Measurements from ENCODE around the gene ST3GAL3. TPM values are rescaled to one million over a fixed set of nuclear protein-coding genes. Genes with fewer than 3 reads are reported as not detected.

Gene ST3GAL3
- polyA plus RNA-seq, 2 of the 4 experiments (the other 2 are of a cell fraction) = 2.5 to 4.0 TPM

DNA sequence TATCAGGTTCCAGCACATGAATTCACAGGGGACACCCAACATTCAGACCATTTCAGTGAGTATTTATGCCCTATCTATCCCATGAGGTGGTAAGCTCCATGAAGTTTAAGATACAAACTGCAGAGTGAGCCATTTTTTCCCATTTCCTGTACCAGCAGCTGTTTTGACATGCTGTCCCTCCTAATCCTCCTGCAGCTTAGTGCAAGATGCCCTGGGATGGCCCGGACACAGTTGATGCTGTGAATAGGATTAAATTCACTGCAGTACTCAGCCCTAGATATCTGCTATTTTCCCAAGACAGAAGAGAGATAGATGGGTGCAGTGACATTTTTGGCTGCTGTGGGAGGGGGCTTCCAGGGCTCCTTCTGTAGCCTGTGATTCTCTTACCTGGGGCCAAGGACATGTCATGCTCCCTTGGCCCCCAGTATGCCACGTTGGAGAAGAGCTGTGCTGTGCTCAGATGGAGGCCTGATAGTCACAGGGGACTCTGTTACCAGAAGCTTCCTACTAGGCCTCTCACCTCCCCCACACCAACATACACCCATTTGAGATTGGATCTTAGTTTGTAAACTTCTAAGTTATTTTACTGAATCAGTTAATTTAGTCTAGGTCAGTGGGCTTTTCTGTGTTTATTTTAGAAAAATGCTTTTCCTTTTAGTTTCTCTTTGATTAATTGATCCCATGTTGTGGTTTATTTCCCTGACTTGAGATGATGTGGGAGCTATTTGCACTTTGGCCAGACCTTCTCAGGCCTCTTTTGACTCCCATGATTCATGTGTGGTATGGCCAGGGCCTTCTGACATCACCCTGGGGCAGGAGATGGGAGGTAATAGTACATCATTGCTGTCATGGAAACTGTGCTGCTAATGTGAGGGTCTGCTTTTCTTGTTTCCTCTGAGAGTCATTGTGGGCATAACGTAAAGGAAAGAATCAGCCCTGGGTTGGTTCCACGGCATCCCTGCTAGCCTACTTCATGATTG lies 92.6 kb downstream of the ST3GAL3 start:
- Histone ChIP-seq H3K4me3 (no peak overlapping the region), H3K27ac (no peak overlapping the region), H3K4me2 (no peak overlapping the region), H3K9me3 (no peaks in the 10 kb centered on the region), H3K4me1 (no peaks in the 10 kb centered on the region)
- FAIRE-seq = no peak
- ChIA-PET POLR2A (no interaction called here), CTCF (interaction anchor here (1.2 to 2.3 kb wide), 2 partner anchors 36 to 135 kb away, joined by 4 to 8 read pairs; no protein-coding TSS in a partner anchor)
- TF ChIP-seq ESRRA (IDR thresholded peaks at IDR 0.05; ENCODE audit: borderline replicate concordance, low read length) = no peak
- no peak for TF ChIP-seq BHLHE40 (IDR thresholded peaks at IDR 0.05; ENCODE audit: low read depth, low read length)
- no peak for TF ChIP-seq HEYL (CRISPR knock-in tag; IDR thresholded peaks at IDR 0.05)
- no peak for TF ChIP-seq RCOR1 (IDR thresholded peaks at IDR 0.05; ENCODE audit: low read depth, low read length)
- no peak for TF ChIP-seq EP300 (IDR thresholded peaks at IDR 0.05)
- no peak for TF ChIP-seq ZNF302 (CRISPR knock-in tag; IDR thresholded peaks at IDR 0.05)
- TF ChIP-seq, protein P1, sequence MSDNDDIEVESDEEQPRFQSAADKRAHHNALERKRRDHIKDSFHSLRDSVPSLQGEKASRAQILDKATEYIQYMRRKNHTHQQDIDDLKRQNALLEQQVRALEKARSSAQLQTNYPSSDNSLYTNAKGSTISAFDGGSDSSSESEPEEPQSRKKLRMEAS (IDR thresholded peaks at IDR 0.05) = no peak
- TF ChIP-seq RARB (CRISPR knock-in tag; IDR thresholded peaks at IDR 0.05) = no peak
- TF ChIP-seq, protein P2, sequence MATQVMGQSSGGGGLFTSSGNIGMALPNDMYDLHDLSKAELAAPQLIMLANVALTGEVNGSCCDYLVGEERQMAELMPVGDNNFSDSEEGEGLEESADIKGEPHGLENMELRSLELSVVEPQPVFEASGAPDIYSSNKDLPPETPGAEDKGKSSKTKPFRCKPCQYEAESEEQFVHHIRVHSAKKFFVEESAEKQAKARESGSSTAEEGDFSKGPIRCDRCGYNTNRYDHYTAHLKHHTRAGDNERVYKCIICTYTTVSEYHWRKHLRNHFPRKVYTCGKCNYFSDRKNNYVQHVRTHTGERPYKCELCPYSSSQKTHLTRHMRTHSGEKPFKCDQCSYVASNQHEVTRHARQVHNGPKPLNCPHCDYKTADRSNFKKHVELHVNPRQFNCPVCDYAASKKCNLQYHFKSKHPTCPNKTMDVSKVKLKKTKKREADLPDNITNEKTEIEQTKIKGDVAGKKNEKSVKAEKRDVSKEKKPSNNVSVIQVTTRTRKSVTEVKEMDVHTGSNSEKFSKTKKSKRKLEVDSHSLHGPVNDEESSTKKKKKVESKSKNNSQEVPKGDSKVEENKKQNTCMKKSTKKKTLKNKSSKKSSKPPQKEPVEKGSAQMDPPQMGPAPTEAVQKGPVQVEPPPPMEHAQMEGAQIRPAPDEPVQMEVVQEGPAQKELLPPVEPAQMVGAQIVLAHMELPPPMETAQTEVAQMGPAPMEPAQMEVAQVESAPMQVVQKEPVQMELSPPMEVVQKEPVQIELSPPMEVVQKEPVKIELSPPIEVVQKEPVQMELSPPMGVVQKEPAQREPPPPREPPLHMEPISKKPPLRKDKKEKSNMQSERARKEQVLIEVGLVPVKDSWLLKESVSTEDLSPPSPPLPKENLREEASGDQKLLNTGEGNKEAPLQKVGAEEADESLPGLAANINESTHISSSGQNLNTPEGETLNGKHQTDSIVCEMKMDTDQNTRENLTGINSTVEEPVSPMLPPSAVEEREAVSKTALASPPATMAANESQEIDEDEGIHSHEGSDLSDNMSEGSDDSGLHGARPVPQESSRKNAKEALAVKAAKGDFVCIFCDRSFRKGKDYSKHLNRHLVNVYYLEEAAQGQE (IDR thresholded peaks at IDR 0.05) = no peak
- TF ChIP-seq HOXB5 (CRISPR knock-in tag; IDR thresholded peaks at IDR 0.05) = no peak
- no peak for ATAC-seq
- 81% methylated on average over 4 of the region's 4 CpGs for WGBS (ENCODE audit: missing lambda C conversion rate)
- DNase-seq (ENCODE audit: low read depth in 1 of 2, low spot score in 1 of 2) = no peak

DNA sequence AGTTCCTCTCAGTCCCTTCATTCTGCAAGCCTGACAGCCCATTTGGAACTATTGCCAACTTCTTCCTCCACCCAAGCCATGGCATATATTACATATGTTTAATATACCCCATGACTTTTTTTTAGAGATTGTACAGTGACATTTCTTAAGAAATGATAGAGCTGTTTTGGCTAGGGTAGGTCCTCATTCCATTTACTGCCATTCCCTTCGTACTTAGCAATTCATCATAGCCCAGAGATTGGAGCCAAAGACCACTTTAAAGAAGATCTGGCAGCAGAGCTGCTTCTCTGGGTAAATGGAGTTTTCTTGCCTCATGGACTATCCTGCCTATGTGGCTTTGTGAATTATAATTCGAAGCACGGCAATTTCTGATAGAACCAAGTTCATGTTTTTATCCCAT lies 93.4 kb downstream of the ST3GAL3 start:
- Histone ChIP-seq H3K4me2 (no peak overlapping the region), H3K9me3 (no peaks in the 10 kb centered on the region), H3K27ac (no peak overlapping the region), H3K4me3 (no peak overlapping the region), H3K4me1 (no peaks in the 10 kb centered on the region)
- WGBS (ENCODE audit: missing lambda C conversion rate) = 92% methylated on average over 3 of the region's 3 CpGs
- no peak for ATAC-seq
- no peak for DNase-seq (ENCODE audit: low read depth in 1 of 2, low spot score in 1 of 2)
- ChIA-PET POLR2A (no interaction called here), CTCF (interaction anchor here (1.2 to 2.3 kb wide), 2 partner anchors 37 to 134 kb away, joined by 4 to 8 read pairs; no protein-coding TSS in a partner anchor)
- TF ChIP-seq, protein P3, sequence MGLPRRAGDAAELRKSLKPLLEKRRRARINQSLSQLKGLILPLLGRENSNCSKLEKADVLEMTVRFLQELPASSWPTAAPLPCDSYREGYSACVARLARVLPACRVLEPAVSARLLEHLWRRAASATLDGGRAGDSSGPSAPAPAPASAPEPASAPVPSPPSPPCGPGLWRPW (IDR thresholded peaks at IDR 0.05) = no peak
- TF ChIP-seq, protein P1 (IDR thresholded peaks at IDR 0.05) = no peak
- TF ChIP-seq ESRRA (IDR thresholded peaks at IDR 0.05; ENCODE audit: borderline replicate concordance, low read length) (no peak), CHD4 (IDR thresholded peaks at IDR 0.05; ENCODE audit: borderline replicate concordance) (no peak), SMC3 (IDR thresholded peaks at IDR 0.05) (no peak), MYC (IDR thresholded peaks at IDR 0.05; ENCODE audit: borderline replicate concordance, low read length) (no peak), ZFP36 (IDR thresholded peaks at IDR 0.05; ENCODE audit: borderline replicate concordance, partially characterized antibody) (no peak), NPAS2 (CRISPR knock-in tag; IDR thresholded peaks at IDR 0.05; ENCODE audit: borderline replicate concordance) (no peak)
- TF ChIP-seq, protein P4, sequence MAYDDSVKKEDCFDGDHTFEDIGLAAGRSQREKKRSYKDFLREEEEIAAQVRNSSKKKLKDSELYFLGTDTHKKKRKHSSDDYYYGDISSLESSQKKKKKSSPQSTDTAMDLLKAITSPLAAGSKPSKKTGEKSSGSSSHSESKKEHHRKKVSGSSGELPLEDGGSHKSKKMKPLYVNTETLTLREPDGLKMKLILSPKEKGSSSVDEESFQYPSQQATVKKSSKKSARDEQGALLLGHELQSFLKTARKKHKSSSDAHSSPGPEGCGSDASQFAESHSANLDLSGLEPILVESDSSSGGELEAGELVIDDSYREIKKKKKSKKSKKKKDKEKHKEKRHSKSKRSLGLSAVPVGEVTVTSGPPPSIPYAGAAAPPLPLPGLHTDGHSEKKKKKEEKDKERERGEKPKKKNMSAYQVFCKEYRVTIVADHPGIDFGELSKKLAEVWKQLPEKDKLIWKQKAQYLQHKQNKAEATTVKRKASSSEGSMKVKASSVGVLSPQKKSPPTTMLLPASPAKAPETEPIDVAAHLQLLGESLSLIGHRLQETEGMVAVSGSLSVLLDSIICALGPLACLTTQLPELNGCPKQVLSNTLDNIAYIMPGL (CRISPR knock-in tag; IDR thresholded peaks at IDR 0.05; ENCODE audit: borderline replicate concordance) = no peak
- no peak for FAIRE-seq
